ENCODE results near the gene TPST2.
"Not testable (repeated sequence)": the region's sequence is repeated elsewhere in the genome, so short reads cannot be mapped to it uniquely, and the experiment has no call there.

Gene TPST2

DNA sequence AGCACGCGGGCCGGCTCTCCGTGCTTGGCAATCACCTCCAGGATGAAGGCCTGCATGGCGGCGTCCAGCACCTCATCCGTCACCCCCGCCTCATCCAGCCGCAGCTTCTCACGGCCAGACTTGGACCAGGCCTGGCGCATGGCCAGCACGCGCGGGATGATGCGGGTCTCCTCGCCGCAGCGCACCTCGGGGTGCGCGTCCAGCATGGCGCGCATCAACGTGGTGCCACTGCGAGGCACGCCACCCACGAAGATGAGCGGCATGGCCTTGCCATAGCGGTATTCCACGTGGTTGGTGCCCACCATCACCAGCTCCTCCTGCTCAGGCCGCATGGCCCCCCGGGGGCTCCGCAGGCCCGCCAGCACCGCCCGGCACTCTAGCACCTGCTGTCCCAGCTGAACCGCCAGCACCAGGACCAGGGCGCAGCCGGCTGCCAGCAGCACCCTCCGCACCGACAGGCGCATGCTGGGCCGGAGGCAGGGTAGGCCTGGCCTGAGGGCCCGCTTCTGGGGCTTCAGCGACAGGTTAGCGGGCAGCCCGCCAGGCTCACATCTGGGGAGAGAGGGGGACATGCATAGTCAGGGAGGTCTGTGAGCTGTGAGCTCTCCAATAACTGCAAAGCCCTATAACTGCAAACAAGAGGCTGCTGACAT is 48.6 kb downstream of the TPST2 start:
- H3K27ac ChIP-seq (ENCODE audit: low read length) = no peak overlapping the region
- no peaks in the 10 kb centered on the region for H3K27me3 ChIP-seq (ENCODE audit: low read depth, low read length)
- peaks cover 4 to 11% of the 10 kb centered on the region in 2 donors for H3K36me3 ChIP-seq (ENCODE audit: control insufficient read depth in 1 of 2, insufficient read depth in 2 of 2, low read length in 2 of 2)
- H3K9me3 ChIP-seq (ENCODE audit: control insufficient read depth in 1 of 2, low read length in 2 of 2) = no peaks in the 10 kb centered on the region
- H3K4me1 ChIP-seq (ENCODE audit: control insufficient read depth in 1 of 2, insufficient read depth in 2 of 2, low read length in 2 of 2) = no peaks in the 10 kb centered on the region
- no peak overlapping the region for H3K4me3 ChIP-seq (ENCODE audit: low read depth in 1 of 2, low read length in 2 of 2)

DNA sequence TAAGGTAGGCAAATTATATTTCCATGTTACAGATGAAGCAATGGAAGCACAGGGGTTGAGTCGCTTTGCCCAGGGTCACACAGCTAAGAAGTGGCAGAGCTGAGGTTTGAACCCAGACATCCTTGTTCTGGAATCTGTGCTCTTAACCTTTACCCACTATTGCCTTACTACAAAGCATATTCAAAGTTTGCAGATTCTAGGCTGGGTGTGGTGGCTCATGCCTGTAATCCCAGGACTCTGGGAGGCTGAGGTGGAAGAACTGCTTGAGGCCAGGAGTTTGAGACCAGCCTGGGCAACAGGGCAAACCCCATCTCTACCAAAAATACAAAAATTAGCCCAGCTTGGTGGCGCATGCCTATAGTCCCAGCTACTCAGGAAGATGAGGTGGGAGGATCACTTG is 49.8 kb downstream of the TPST2 start:
- H3K9me3 ChIP-seq (ENCODE audit: control insufficient read depth in 1 of 2, low read length in 2 of 2) = no peaks in the 10 kb centered on the region
- H3K36me3 ChIP-seq (ENCODE audit: control insufficient read depth in 1 of 2, insufficient read depth in 2 of 2, low read length in 2 of 2) = peaks cover 4 to 11% of the 10 kb centered on the region in 2 donors
- H3K27me3 ChIP-seq (ENCODE audit: low read depth, low read length) = no peaks in the 10 kb centered on the region
- no peaks in the 10 kb centered on the region for H3K4me1 ChIP-seq (ENCODE audit: control insufficient read depth in 1 of 2, insufficient read depth in 2 of 2, low read length in 2 of 2)
- H3K4me3 ChIP-seq (ENCODE audit: low read depth in 1 of 2, low read length in 2 of 2) = no peak overlapping the region
- H3K27ac ChIP-seq (ENCODE audit: low read length) = no peak overlapping the region

- Histone ChIP-seq H3K27ac (ENCODE audit: low read length) (no peak overlapping the region), H3K4me1 (ENCODE audit: control insufficient read depth in 1 of 2, insufficient read depth in 2 of 2, low read length in 2 of 2) (no peaks in the 10 kb centered on the region), H3K4me3 (ENCODE audit: low read depth in 1 of 2, low read length in 2 of 2) (no peak overlapping the region), H3K9me3 (ENCODE audit: control insufficient read depth in 1 of 2, low read length in 2 of 2) (no peaks in the 10 kb centered on the region), H3K27me3 (ENCODE audit: low read depth, low read length) (no peaks in the 10 kb centered on the region), H3K36me3 (ENCODE audit: control insufficient read depth in 1 of 2, insufficient read depth in 2 of 2, low read length in 2 of 2) (peaks cover 4 to 11% of the 10 kb centered on the region in 2 donors)
Observed at GRCh38 chr22:26536762-26537134, 53.2 kb downstream of the TPST2 start.

GRCh38 chr22:26536056-26536761 is 53.7 kb downstream of the TPST2 start:
- H3K27ac ChIP-seq (ENCODE audit: low read length) = no peak overlapping the region
- H3K4me1 ChIP-seq (ENCODE audit: control insufficient read depth in 1 of 2, insufficient read depth in 2 of 2, low read length in 2 of 2) = no peaks in the 10 kb centered on the region
- H3K9me3 ChIP-seq (ENCODE audit: control insufficient read depth in 1 of 2, low read length in 2 of 2) = no peaks in the 10 kb centered on the region
- no peaks in the 10 kb centered on the region for H3K27me3 ChIP-seq (ENCODE audit: low read depth, low read length)
- H3K36me3 ChIP-seq (ENCODE audit: control insufficient read depth in 1 of 2, insufficient read depth in 2 of 2, low read length in 2 of 2) = peaks cover 7 to 10% of the 10 kb centered on the region in 2 donors
- no peak overlapping the region for H3K4me3 ChIP-seq (ENCODE audit: low read depth in 1 of 2, low read length in 2 of 2)

DNA sequence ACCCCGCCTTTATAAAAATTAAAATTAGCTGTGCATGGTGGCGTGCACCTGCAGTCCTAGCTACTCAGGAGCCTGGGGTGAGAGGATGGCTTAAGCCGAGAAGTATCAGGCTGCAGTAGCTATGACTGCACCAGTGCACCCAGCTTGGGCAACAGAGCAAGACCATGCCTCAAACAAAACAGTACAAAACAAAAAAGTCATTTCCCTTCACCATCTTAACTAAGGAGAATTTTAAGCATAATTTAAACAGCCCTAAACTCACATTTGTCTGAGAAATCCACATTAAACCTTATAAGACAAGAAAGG is 54.4 kb downstream of the TPST2 start:
- H3K27me3 ChIP-seq (ENCODE audit: low read depth, low read length) = no peaks in the 10 kb centered on the region
- peaks cover 7 to 11% of the 10 kb centered on the region in 2 donors for H3K36me3 ChIP-seq (ENCODE audit: control insufficient read depth in 1 of 2, insufficient read depth in 2 of 2, low read length in 2 of 2)
- no peaks in the 10 kb centered on the region for H3K9me3 ChIP-seq (ENCODE audit: control insufficient read depth in 1 of 2, low read length in 2 of 2)
- H3K27ac ChIP-seq (ENCODE audit: low read length) = no peak overlapping the region
- H3K4me3 ChIP-seq (ENCODE audit: low read depth in 1 of 2, low read length in 2 of 2) = no peak overlapping the region
- no peaks in the 10 kb centered on the region for H3K4me1 ChIP-seq (ENCODE audit: control insufficient read depth in 1 of 2, insufficient read depth in 2 of 2, low read length in 2 of 2)

GRCh38 chr22:26534874-26535602 is 54.9 kb downstream of the TPST2 start:
- Histone ChIP-seq H3K36me3 (ENCODE audit: control insufficient read depth in 1 of 2, insufficient read depth in 2 of 2, low read length in 2 of 2) (peaks cover 4 to 8% of the 10 kb centered on the region in 2 donors), H3K4me1 (ENCODE audit: control insufficient read depth in 1 of 2, insufficient read depth in 2 of 2, low read length in 2 of 2) (no peaks in the 10 kb centered on the region), H3K27me3 (ENCODE audit: low read depth, low read length) (no peaks in the 10 kb centered on the region), H3K4me3 (ENCODE audit: low read depth in 1 of 2, low read length in 2 of 2) (no peak overlapping the region), H3K27ac (ENCODE audit: low read length) (no peak overlapping the region), H3K9me3 (ENCODE audit: control insufficient read depth in 1 of 2, low read length in 2 of 2) (no peaks in the 10 kb centered on the region)

GRCh38 chr22:26534171-26534855 is 55.6 kb downstream of the TPST2 start:
- no peaks in the 10 kb centered on the region for H3K9me3 ChIP-seq (ENCODE audit: control insufficient read depth in 1 of 2, low read length in 2 of 2)
- H3K4me1 ChIP-seq (ENCODE audit: control insufficient read depth in 1 of 2, insufficient read depth in 2 of 2, low read length in 2 of 2) = no peaks in the 10 kb centered on the region
- no peaks in the 10 kb centered on the region for H3K27me3 ChIP-seq (ENCODE audit: low read depth, low read length)
- no peak overlapping the region for H3K4me3 ChIP-seq (ENCODE audit: low read depth in 1 of 2, low read length in 2 of 2)
- H3K36me3 ChIP-seq (ENCODE audit: control insufficient read depth in 1 of 2, insufficient read depth in 2 of 2, low read length in 2 of 2) = peaks cover 4 to 13% of the 10 kb centered on the region in 2 donors
- no peak overlapping the region for H3K27ac ChIP-seq (ENCODE audit: low read length)

- H3K4me1 ChIP-seq (ENCODE audit: control insufficient read depth in 1 of 2, insufficient read depth in 2 of 2, low read length in 2 of 2) = no peaks in the 10 kb centered on the region
- H3K4me3 ChIP-seq (ENCODE audit: low read depth in 1 of 2, low read length in 2 of 2) = no peak overlapping the region
- peaks cover 16 to 26% of the 10 kb centered on the region in 2 donors for H3K36me3 ChIP-seq (ENCODE audit: control insufficient read depth in 1 of 2, insufficient read depth in 2 of 2, low read length in 2 of 2)
- no peaks in the 10 kb centered on the region for H3K9me3 ChIP-seq (ENCODE audit: control insufficient read depth in 1 of 2, low read length in 2 of 2)
- H3K27ac ChIP-seq (ENCODE audit: low read length) = no peak overlapping the region
- no peaks in the 10 kb centered on the region for H3K27me3 ChIP-seq (ENCODE audit: low read depth, low read length)
Observed at GRCh38 chr22:26529345-26529744, 60.6 kb downstream of the TPST2 start.

- H3K9me3 ChIP-seq (ENCODE audit: control insufficient read depth in 1 of 2, low read length in 2 of 2); H3K4me1 ChIP-seq (ENCODE audit: control insufficient read depth in 1 of 2, insufficient read depth in 2 of 2, low read length in 2 of 2); H3K27ac ChIP-seq (ENCODE audit: low read length); H3K27me3 ChIP-seq (ENCODE audit: low read depth, low read length); H3K4me3 ChIP-seq (ENCODE audit: low read depth in 1 of 2, low read length in 2 of 2): not testable (repeated sequence)
- peaks cover 16 to 26% of the 10 kb centered on the region in 2 donors for H3K36me3 ChIP-seq (ENCODE audit: control insufficient read depth in 1 of 2, insufficient read depth in 2 of 2, low read length in 2 of 2)
Observed at GRCh38 chr22:26528518-26528917, 61.4 kb downstream of the TPST2 start.

- Histone ChIP-seq H3K4me1 (ENCODE audit: control insufficient read depth in 1 of 2, insufficient read depth in 2 of 2, low read length in 2 of 2) (no peaks in the 10 kb centered on the region), H3K27ac (ENCODE audit: low read length) (no peak overlapping the region), H3K9me3 (ENCODE audit: control insufficient read depth in 1 of 2, low read length in 2 of 2) (no peaks in the 10 kb centered on the region), H3K27me3 (ENCODE audit: low read depth, low read length) (no peaks in the 10 kb centered on the region), H3K4me3 (ENCODE audit: low read depth in 1 of 2, low read length in 2 of 2) (no peak overlapping the region), H3K36me3 (ENCODE audit: control insufficient read depth in 1 of 2, insufficient read depth in 2 of 2, low read length in 2 of 2) (peaks cover 16 to 26% of the 10 kb centered on the region in 2 donors)
Observed at GRCh38 chr22:26527574-26528465, 62.1 kb downstream of the TPST2 start.

Data from muscle layer of duodenum (tissue), 2 donors.